SK-N-SH treated with all-trans-retinoic acid at 6 μM for 48 hours (cell line): ENCODE data around the gene CAD.
A peak's percentile ranks its signal among the peaks of the same experiment; 100 is the strongest.

ENCODE experiments used
- ATAC-seq: fragments of 200-7000 bp; cut with Tn5 transposase; 3 replicates; pipeline ENCODE4 v1.9.1; 2020; ENCODE audit warnings: mild to moderate bottlenecking, moderate library complexity
- ARNTL ChIP-seq: fragments of 450-650 bp; formaldehyde crosslinking; IDR thresholded peaks from 2 replicates; pipeline ENCODE4 v1.5.0; 2020; ENCODE audit warnings: low read depth, mild to moderate bottlenecking, moderate library complexity, borderline replicate concordance
- BACH2 ChIP-seq: fragments of 250-450 bp; sonication (Bioruptor Pico); IDR thresholded peaks from 2 replicates; pipeline ENCODE4 v1.9.0; 2021; ENCODE audit warnings: mild to moderate bottlenecking, borderline replicate concordance
- CREB5 ChIP-seq: fragments of 250-450 bp; sonication (Bioruptor Pico); IDR thresholded peaks from 2 replicates; pipeline ENCODE4 v1.5.1; 2020; ENCODE audit warnings: low read depth, mild to moderate bottlenecking, moderate library complexity
- CSDC2 ChIP-seq: fragments of 250-450 bp; sonication (Bioruptor Pico); IDR thresholded peaks from 2 replicates; pipeline ENCODE4 v1.5.0; 2020; ENCODE audit warnings: mild to moderate bottlenecking, moderate library complexity
- CSRNP3 ChIP-seq: fragments of 250-450 bp; sonication (Bioruptor Pico); IDR thresholded peaks from 2 replicates; pipeline ENCODE4 v1.5.1; 2021; ENCODE audit warnings: mild to moderate bottlenecking, moderate library complexity
- ESRRG ChIP-seq: fragments of 250-450 bp; sonication (Bioruptor Pico); IDR thresholded peaks from 2 replicates; pipeline ENCODE4 v1.6.1; 2021; ENCODE audit warnings: mild to moderate bottlenecking
- GLIS3 ChIP-seq: fragments of 250-450 bp; sonication (Bioruptor Pico); IDR thresholded peaks from 2 replicates; pipeline ENCODE4 v1.5.0; 2020; ENCODE audit warnings: mild to moderate bottlenecking, moderate library complexity
- ISL1 ChIP-seq: fragments of 250-450 bp; sonication (Bioruptor Pico); IDR thresholded peaks from 2 replicates; pipeline ENCODE4 v2.1.2; 2022; ENCODE audit warnings: mild to moderate bottlenecking, moderate library complexity
- OSR1 ChIP-seq: fragments of 250-450 bp; sonication (Bioruptor Pico); IDR thresholded peaks from 2 replicates; pipeline ENCODE4 v1.8.0; 2022; ENCODE audit warnings: moderate library complexity, mild to moderate bottlenecking, inconsistent platforms
- PPARA ChIP-seq: fragments of 250-450 bp; sonication (Bioruptor Pico); IDR thresholded peaks from 2 replicates; pipeline ENCODE4 v1.5.0; 2020; ENCODE audit warnings: mild to moderate bottlenecking, borderline replicate concordance
- RARB ChIP-seq: fragments of 250-450 bp; sonication (Bioruptor Pico); IDR thresholded peaks from 2 replicates; pipeline ENCODE4 v1.8.0; 2021; ENCODE audit warnings: mild to moderate bottlenecking, moderate library complexity
- SNAI2 ChIP-seq: fragments of 250-450 bp; sonication (Bioruptor Pico); IDR thresholded peaks from 2 replicates; pipeline ENCODE4 v1.5.0; 2020; ENCODE audit warnings: mild to moderate bottlenecking, moderate library complexity
- TCF4 ChIP-seq: fragments of 250-450 bp; sonication (Bioruptor Pico); IDR thresholded peaks from 2 replicates; pipeline ENCODE4 v1.8.0; 2021; ENCODE audit warnings: mild to moderate bottlenecking, moderate library complexity, borderline replicate concordance
- TOX ChIP-seq: fragments of 250-450 bp; sonication (Bioruptor Pico); IDR thresholded peaks from 2 replicates; pipeline ENCODE4 v1.8.0; 2021; ENCODE audit warnings: mild to moderate bottlenecking, moderate library complexity, borderline replicate concordance
- ZC3H10 ChIP-seq: fragments of 250-450 bp; sonication (Bioruptor Pico); IDR thresholded peaks from 2 replicates; pipeline ENCODE4 v1.5.1; 2021; ENCODE audit warnings: mild to moderate bottlenecking, moderate library complexity
- ZFP3 ChIP-seq: fragments of 250-450 bp; sonication (Bioruptor Pico); IDR thresholded peaks from 2 replicates; pipeline ENCODE4 v1.5.0; 2020; ENCODE audit warnings: mild to moderate bottlenecking, moderate library complexity
- ZFP30 ChIP-seq: fragments of 450-650 bp; formaldehyde crosslinking; IDR thresholded peaks from 2 replicates; pipeline ENCODE4 v1.5.0; 2022; ENCODE audit warnings: mild to moderate bottlenecking, moderate library complexity
- ZNF565 ChIP-seq: fragments of 450-650 bp; formaldehyde crosslinking; conservative IDR thresholded peaks from 2 replicates; pipeline ENCODE4 v1.5.0; 2020; ENCODE audit warnings: low read depth, mild to moderate bottlenecking, moderate library complexity
- ZNF70 ChIP-seq: fragments of 450-650 bp; formaldehyde crosslinking; IDR thresholded peaks from 2 replicates; pipeline ENCODE4 v1.5.0; 2020; ENCODE audit warnings: mild to moderate bottlenecking, moderate library complexity
- TF ChIP-seq, protein P1 (sequence below): fragments of 250-450 bp; sonication (Bioruptor Pico); IDR thresholded peaks from 2 replicates; pipeline ENCODE4 v1.5.0; 2020; ENCODE audit warnings: mild to moderate bottlenecking, moderate library complexity
- TF ChIP-seq, protein P2 (sequence below): fragments of 250-450 bp; sonication (Bioruptor Pico); IDR thresholded peaks from 2 replicates; pipeline ENCODE4 v1.8.0; 2020; ENCODE audit warnings: mild to moderate bottlenecking, moderate library complexity, borderline replicate concordance
- TF ChIP-seq, protein P3 (sequence below): fragments of 250-450 bp; sonication (Bioruptor Pico); IDR thresholded peaks from 2 replicates; pipeline ENCODE4 v1.8.0; 2021; ENCODE audit warnings: low read depth, mild to moderate bottlenecking, moderate library complexity, borderline replicate concordance

Gene CAD

DNA sequence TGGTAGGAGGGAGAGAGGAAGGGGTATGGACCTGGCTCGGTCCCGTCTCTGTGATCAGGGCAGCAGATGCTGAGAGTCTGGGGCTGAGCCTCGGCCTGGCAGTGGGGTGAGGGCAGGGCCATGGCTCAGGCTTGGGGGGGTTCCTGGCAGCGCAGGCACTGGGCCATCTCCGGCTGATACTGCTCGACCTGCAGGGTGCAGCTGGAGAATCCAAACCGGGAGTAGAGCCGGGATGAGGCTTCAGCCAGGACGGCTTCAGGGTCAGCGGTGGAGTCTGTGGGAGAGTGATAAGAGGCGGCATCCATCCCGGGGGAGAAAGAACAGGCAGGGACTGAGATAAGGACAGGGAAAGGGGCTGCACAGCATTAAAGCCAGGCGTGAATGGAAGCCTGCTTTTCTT is 38.0 kb downstream of the CAD start (continued):
- no peak for TF ChIP-seq ISL1 (CRISPR knock-in tag)
- TF ChIP-seq ZFP30 (CRISPR knock-in tag), result no peak
- TF ChIP-seq PPARA (CRISPR knock-in tag), result no peak

- TF ChIP-seq PPARA (CRISPR knock-in tag) (no peak), ISL1 (CRISPR knock-in tag) (0 out of 2 replicates have a peak, but pooled peaks have one; percentile 18)
- peak; percentile 53 for ATAC-seq
Measured at GRCh38 chr2:27255660-27256059, 38.5 kb downstream of the CAD start.

DNA sequence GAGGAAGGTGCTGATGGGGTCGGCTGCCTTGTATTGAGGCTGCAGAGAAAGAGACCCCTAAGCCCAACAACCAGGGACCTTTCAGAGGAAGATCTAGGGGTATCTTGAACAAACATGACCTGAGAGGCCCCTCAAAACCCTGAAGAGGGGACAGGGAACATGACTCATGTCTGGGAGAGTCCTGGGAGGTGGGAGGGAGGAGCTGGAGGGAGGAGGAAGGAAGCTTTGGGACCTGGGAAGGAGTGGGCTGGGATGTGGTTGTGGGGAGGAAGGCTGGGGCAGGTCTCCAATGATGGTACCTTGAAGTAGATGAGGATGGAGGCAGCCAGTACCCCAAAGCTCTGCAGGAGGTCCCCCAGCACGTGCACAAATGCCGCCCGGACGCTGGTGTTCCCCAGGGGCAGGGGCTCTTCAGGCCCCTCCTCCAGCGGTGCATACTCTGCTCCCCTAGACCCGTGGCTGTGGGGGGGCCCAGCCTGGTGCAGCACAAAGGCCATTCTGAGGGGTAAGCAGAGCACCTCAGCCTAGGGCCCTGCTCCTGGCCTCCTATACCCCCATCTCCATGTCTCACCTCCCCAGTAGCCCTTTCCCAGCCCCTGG is 39.8 kb downstream of the CAD start:
- ATAC-seq, result no peak
- TF ChIP-seq PPARA (CRISPR knock-in tag) (no peak), TCF4 (CRISPR knock-in tag) (no peak), ARNTL (CRISPR knock-in tag) (no peak), ZFP3 (CRISPR knock-in tag) (no peak)
- TF ChIP-seq, protein P1, sequence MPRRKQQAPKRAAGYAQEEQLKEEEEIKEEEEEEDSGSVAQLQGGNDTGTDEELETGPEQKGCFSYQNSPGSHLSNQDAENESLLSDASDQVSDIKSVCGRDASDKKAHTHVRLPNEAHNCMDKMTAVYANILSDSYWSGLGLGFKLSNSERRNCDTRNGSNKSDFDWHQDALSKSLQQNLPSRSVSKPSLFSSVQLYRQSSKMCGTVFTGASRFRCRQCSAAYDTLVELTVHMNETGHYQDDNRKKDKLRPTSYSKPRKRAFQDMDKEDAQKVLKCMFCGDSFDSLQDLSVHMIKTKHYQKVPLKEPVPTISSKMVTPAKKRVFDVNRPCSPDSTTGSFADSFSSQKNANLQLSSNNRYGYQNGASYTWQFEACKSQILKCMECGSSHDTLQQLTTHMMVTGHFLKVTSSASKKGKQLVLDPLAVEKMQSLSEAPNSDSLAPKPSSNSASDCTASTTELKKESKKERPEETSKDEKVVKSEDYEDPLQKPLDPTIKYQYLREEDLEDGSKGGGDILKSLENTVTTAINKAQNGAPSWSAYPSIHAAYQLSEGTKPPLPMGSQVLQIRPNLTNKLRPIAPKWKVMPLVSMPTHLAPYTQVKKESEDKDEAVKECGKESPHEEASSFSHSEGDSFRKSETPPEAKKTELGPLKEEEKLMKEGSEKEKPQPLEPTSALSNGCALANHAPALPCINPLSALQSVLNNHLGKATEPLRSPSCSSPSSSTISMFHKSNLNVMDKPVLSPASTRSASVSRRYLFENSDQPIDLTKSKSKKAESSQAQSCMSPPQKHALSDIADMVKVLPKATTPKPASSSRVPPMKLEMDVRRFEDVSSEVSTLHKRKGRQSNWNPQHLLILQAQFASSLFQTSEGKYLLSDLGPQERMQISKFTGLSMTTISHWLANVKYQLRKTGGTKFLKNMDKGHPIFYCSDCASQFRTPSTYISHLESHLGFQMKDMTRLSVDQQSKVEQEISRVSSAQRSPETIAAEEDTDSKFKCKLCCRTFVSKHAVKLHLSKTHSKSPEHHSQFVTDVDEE (CRISPR knock-in tag), result no peak

- TF ChIP-seq BACH2, result no peak
- TF ChIP-seq SNAI2, result no peak
- no peak for TF ChIP-seq GLIS3 (CRISPR knock-in tag)
- TF ChIP-seq TCF4 (CRISPR knock-in tag), result no peak
- TF ChIP-seq RARB (CRISPR knock-in tag), result no peak
- TF ChIP-seq ZNF70 (CRISPR knock-in tag), result no peak
- TF ChIP-seq, protein P1 (CRISPR knock-in tag), result no peak
- TF ChIP-seq PPARA (CRISPR knock-in tag), result no peak
- TF ChIP-seq TOX (CRISPR knock-in tag), result no peak
- TF ChIP-seq ZNF565, result no peak
- no peak for TF ChIP-seq CSDC2 (CRISPR knock-in tag)
- TF ChIP-seq ZFP30 (CRISPR knock-in tag), result no peak
- no peak for TF ChIP-seq OSR1 (CRISPR knock-in tag)
- TF ChIP-seq, all 23 proteins: peak for 0
- no peak for ATAC-seq
Measured at GRCh38 chr2:27258051-27258450, 40.9 kb downstream of the CAD start.

- ATAC-seq, result no peak
- TF ChIP-seq CSRNP3 (CRISPR knock-in tag), result no peak
- no peak for TF ChIP-seq ESRRG (CRISPR knock-in tag)
- TF ChIP-seq PPARA (CRISPR knock-in tag), result no peak
- TF ChIP-seq ZC3H10, result no peak
- TF ChIP-seq CSDC2 (CRISPR knock-in tag), result no peak
- TF ChIP-seq BACH2, result no peak
- no peak for TF ChIP-seq CREB5 (CRISPR knock-in tag)
- TF ChIP-seq TOX (CRISPR knock-in tag), result no peak
- TF ChIP-seq, protein P2, sequence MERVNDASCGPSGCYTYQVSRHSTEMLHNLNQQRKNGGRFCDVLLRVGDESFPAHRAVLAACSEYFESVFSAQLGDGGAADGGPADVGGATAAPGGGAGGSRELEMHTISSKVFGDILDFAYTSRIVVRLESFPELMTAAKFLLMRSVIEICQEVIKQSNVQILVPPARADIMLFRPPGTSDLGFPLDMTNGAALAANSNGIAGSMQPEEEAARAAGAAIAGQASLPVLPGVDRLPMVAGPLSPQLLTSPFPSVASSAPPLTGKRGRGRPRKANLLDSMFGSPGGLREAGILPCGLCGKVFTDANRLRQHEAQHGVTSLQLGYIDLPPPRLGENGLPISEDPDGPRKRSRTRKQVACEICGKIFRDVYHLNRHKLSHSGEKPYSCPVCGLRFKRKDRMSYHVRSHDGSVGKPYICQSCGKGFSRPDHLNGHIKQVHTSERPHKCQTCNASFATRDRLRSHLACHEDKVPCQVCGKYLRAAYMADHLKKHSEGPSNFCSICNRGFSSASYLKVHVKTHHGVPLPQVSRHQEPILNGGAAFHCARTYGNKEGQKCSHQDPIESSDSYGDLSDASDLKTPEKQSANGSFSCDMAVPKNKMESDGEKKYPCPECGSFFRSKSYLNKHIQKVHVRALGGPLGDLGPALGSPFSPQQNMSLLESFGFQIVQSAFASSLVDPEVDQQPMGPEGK, result no peak
- TF ChIP-seq, protein P3, sequence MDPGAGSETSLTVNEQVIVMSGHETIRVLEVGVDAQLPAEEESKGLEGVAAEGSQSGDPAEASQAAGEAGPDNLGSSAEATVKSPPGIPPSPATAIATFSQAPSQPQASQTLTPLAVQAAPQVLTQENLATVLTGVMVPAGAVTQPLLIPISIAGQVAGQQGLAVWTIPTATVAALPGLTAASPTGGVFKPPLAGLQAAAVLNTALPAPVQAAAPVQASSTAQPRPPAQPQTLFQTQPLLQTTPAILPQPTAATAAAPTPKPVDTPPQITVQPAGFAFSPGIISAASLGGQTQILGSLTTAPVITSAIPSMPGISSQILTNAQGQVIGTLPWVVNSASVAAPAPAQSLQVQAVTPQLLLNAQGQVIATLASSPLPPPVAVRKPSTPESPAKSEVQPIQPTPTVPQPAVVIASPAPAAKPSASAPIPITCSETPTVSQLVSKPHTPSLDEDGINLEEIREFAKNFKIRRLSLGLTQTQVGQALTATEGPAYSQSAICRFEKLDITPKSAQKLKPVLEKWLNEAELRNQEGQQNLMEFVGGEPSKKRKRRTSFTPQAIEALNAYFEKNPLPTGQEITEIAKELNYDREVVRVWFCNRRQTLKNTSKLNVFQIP (CRISPR knock-in tag), result no peak
Measured at GRCh38 chr2:27261241-27261925, 44.2 kb downstream of the CAD start.
